Effector memory CD8-positive, alpha-beta T cell (primary cell): Measurements from ENCODE around the gene ZNF408.
"Not testable (repeated sequence)": the region's sequence is repeated elsewhere in the genome, so short reads cannot be mapped to it uniquely, and the experiment has no call there.

Experiments
- ATAC-seq: fragments of 150-1000 bp; cut with Tn5 transposase; replicated peaks from 2 replicates; pipeline ENCODE4 v1.10.0; 2021; ENCODE audit warnings: mild to moderate bottlenecking, moderate library complexity
- DNase-seq, 3 experiments: peaks; one replicate each; pipeline ENCODE4 v3.0.0; 2021
- H3K27ac Mint-ChIP-seq, 2 donors: one replicate each; pipeline ENCODE4 v1.8.0; 2022; ENCODE audit warnings: mild to moderate bottlenecking in 2 of 2, mixed read lengths in 2 of 2, moderate library complexity in 2 of 2
- H3K27me3 Mint-ChIP-seq, 2 donors: one replicate each; pipeline ENCODE4 v1.8.0; 2022; ENCODE audit warnings: mixed read lengths in 2 of 2
- H3K36me3 Mint-ChIP-seq: one replicate; pipeline ENCODE4 v1.8.0; 2022; ENCODE audit warnings: mild to moderate bottlenecking, moderate library complexity, mixed read lengths; ENCODE audit not compliant: insufficient read depth
- H3K4me1 Mint-ChIP-seq, 2 donors: one replicate each; pipeline ENCODE4 v1.8.0; 2022; ENCODE audit warnings: low read depth in 2 of 2, mixed read lengths in 2 of 2
- H3K4me3 Mint-ChIP-seq, 2 donors: one replicate each; pipeline ENCODE4 v1.8.0; 2022; ENCODE audit warnings: mild to moderate bottlenecking in 2 of 2, mixed read lengths in 2 of 2, moderate library complexity in 2 of 2
- H3K9me3 Mint-ChIP-seq, 2 donors: one replicate each; pipeline ENCODE4 v1.8.0; 2022; ENCODE audit warnings: mixed read lengths in 2 of 2

The ZNF408 gene

GRCh38 chr11:46669711-46670139 lies 31.1 kb upstream of the ZNF408 start:
- Mint-ChIP-seq H3K27me3 (no peaks in the 10 kb centered on the region), H3K4me1 (peaks cover 33 to 40% of the 10 kb centered on the region in 2 donors), H3K36me3 (peaks cover 46% of the 10 kb centered on the region), H3K27ac (peak overlapping the region; percentile 60 to 97), H3K9me3 (no peaks in the 10 kb centered on the region), H3K4me3 (peak overlapping the region; percentile 50 to 63)
- ATAC-seq = no peak
- no peak for DNase-seq

GRCh38 chr11:46670521-46670920 lies 30.3 kb upstream of the ZNF408 start:
- Mint-ChIP-seq H3K4me3 (peak overlapping the region; percentile 58 to 82), H3K27ac (peak overlapping the region; percentile 91 to 97), H3K36me3 (peaks cover 38% of the 10 kb centered on the region), H3K4me1 (peaks cover 36 to 43% of the 10 kb centered on the region in 2 donors)
- not testable (repeated sequence) for DNase-seq, H3K9me3 Mint-ChIP-seq, H3K27me3 Mint-ChIP-seq, ATAC-seq

GRCh38 chr11:46671958-46672315 lies 28.9 kb upstream of the ZNF408 start:
- Mint-ChIP-seq H3K36me3 (peaks cover 29% of the 10 kb centered on the region), H3K27me3 (no peaks in the 10 kb centered on the region), H3K9me3 (no peaks in the 10 kb centered on the region), H3K4me1 (peaks cover 37 to 49% of the 10 kb centered on the region in 2 donors), H3K4me3 (peak overlapping the region; percentile 58 to 82), H3K27ac (peak overlapping the region; percentile 91 to 97)
- DNase-seq (no peak), ATAC-seq (no peak)

GRCh38 chr11:46672381-46672839 lies 28.4 kb upstream of the ZNF408 start:
- H3K4me3 Mint-ChIP-seq = peak overlapping the region; percentile 58 to 82
- ATAC-seq (no peak), DNase-seq (no peak)
- H3K36me3 Mint-ChIP-seq = peaks cover 30% of the 10 kb centered on the region
- no peaks in the 10 kb centered on the region for H3K9me3 Mint-ChIP-seq
- H3K4me1 Mint-ChIP-seq = peaks cover 42 to 53% of the 10 kb centered on the region in 2 donors
- H3K27ac Mint-ChIP-seq = peak overlapping the region; percentile 91 to 97
- no peaks in the 10 kb centered on the region for H3K27me3 Mint-ChIP-seq

GRCh38 chr11:46673713-46674462 lies 26.9 kb upstream of the ZNF408 start:
- ATAC-seq (no peak), DNase-seq (no peak)
- H3K27ac Mint-ChIP-seq = peak overlapping the region; percentile 91 to 97
- H3K9me3 Mint-ChIP-seq = no peaks in the 10 kb centered on the region
- no peak overlapping the region for H3K4me3 Mint-ChIP-seq
- H3K36me3 Mint-ChIP-seq = peaks cover 41% of the 10 kb centered on the region
- H3K27me3 Mint-ChIP-seq = no peaks in the 10 kb centered on the region
- H3K4me1 Mint-ChIP-seq = peaks cover 42 to 61% of the 10 kb centered on the region in 2 donors

- Mint-ChIP-seq H3K9me3 (no peaks in the 10 kb centered on the region), H3K36me3 (peaks cover 46% of the 10 kb centered on the region), H3K27me3 (no peaks in the 10 kb centered on the region), H3K27ac (peak overlapping the region; percentile 87 to 91), H3K4me1 (peaks cover 37 to 56% of the 10 kb centered on the region in 2 donors), H3K4me3 (peak overlapping the region; percentile 46 to 51)
- no peak for ATAC-seq
- no peak for DNase-seq
Observed at GRCh38 chr11:46674463-46675287, 26.2 kb upstream of the ZNF408 start.

- peaks cover 48% of the 10 kb centered on the region for H3K36me3 Mint-ChIP-seq
- H3K4me3 Mint-ChIP-seq = no peak overlapping the region
- DNase-seq (no peak), ATAC-seq (no peak)
- H3K9me3 Mint-ChIP-seq = no peaks in the 10 kb centered on the region
- peak overlapping the region; percentile 87 to 91 for H3K27ac Mint-ChIP-seq
- H3K27me3 Mint-ChIP-seq = no peaks in the 10 kb centered on the region
- H3K4me1 Mint-ChIP-seq = peaks cover 32 to 51% of the 10 kb centered on the region in 2 donors
Observed at GRCh38 chr11:46675288-46675851, 25.5 kb upstream of the ZNF408 start.

- peaks cover 30 to 49% of the 10 kb centered on the region in 2 donors for H3K4me1 Mint-ChIP-seq
- ATAC-seq (no peak), DNase-seq (no peak)
- H3K27me3 Mint-ChIP-seq = no peaks in the 10 kb centered on the region
- H3K27ac Mint-ChIP-seq = peak overlapping the region; percentile 87 to 91
- peaks cover 52% of the 10 kb centered on the region for H3K36me3 Mint-ChIP-seq
- H3K4me3 Mint-ChIP-seq = no peak overlapping the region
- no peaks in the 10 kb centered on the region for H3K9me3 Mint-ChIP-seq
Observed at GRCh38 chr11:46675949-46676348, 24.9 kb upstream of the ZNF408 start.

GRCh38 chr11:46676436-46677158 lies 24.2 kb upstream of the ZNF408 start:
- peaks cover 25 to 43% of the 10 kb centered on the region in 2 donors for H3K4me1 Mint-ChIP-seq
- no peaks in the 10 kb centered on the region for H3K27me3 Mint-ChIP-seq
- ATAC-seq (no peak), DNase-seq (no peak)
- no peaks in the 10 kb centered on the region for H3K9me3 Mint-ChIP-seq
- peak overlapping the region; percentile 78 to 87 for H3K27ac Mint-ChIP-seq
- no peak overlapping the region for H3K4me3 Mint-ChIP-seq
- H3K36me3 Mint-ChIP-seq = peaks cover 51% of the 10 kb centered on the region

GRCh38 chr11:46677169-46677568 lies 23.7 kb upstream of the ZNF408 start:
- peaks cover 20 to 38% of the 10 kb centered on the region in 2 donors for H3K4me1 Mint-ChIP-seq
- H3K36me3 Mint-ChIP-seq = peaks cover 51% of the 10 kb centered on the region
- H3K4me3 Mint-ChIP-seq = no peak overlapping the region

GRCh38 chr11:46677991-46678740 lies 22.7 kb upstream of the ZNF408 start:
- DNase-seq (no peak), ATAC-seq (no peak)
- Mint-ChIP-seq H3K4me3 (no peak overlapping the region), H3K27me3 (no peaks in the 10 kb centered on the region), H3K27ac (peak overlapping the region in 1 of 2 donors; percentile 17), H3K36me3 (peaks cover 49% of the 10 kb centered on the region), H3K4me1 (peaks cover 13 to 30% of the 10 kb centered on the region in 2 donors), H3K9me3 (no peaks in the 10 kb centered on the region)

More at GRCh38 chr11:46677169-46677568, 23.7 kb upstream of the ZNF408 start:
- Mint-ChIP-seq H3K9me3 (no peaks in the 10 kb centered on the region), H3K27ac (peak overlapping the region; percentile 78 to 87), H3K27me3 (no peaks in the 10 kb centered on the region)
- ATAC-seq (no peak), DNase-seq (no peak)

GRCh38 chr11:46678741-46679130 lies 22.1 kb upstream of the ZNF408 start:
- Mint-ChIP-seq H3K27ac (peak overlapping the region in 1 of 2 donors; percentile 17), H3K4me3 (no peak overlapping the region), H3K27me3 (no peaks in the 10 kb centered on the region), H3K4me1 (peaks cover 13 to 27% of the 10 kb centered on the region in 2 donors), H3K9me3 (no peaks in the 10 kb centered on the region), H3K36me3 (peaks cover 46% of the 10 kb centered on the region)
- no peak for DNase-seq
- ATAC-seq = no peak
